ENCODE data around the gene SMIM7. TPM values are rescaled to one million over a fixed set of nuclear protein-coding genes. Genes with fewer than 3 reads are reported as not detected.

The SMIM7 gene
- total RNA-seq, 4 donors from 2014 or later, result 77.3 to 121 (median 98.8) TPM

GRCh38 chr19:16631465-16631864 is 28.5 kb downstream of the SMIM7 start:
- no peaks in the 10 kb centered on the region for H3K27me3 ChIP-seq
- DNase-seq (ENCODE audit: low spot score in 2 of 2), result no peak
- WGBS, result 87% methylated on average over 5 of the region's 6 CpGs
- no peak overlapping the region for H3K27ac ChIP-seq
- H3K36me3 ChIP-seq, result peaks cover 33% of the 10 kb centered on the region
- H3K9me3 ChIP-seq, result no peaks in the 10 kb centered on the region
- no peak for TF ChIP-seq POLR2A (IDR thresholded peaks at IDR 0.05)
- TF ChIP-seq CTCF (IDR thresholded peaks at IDR 0.05), result no peak
- TF ChIP-seq EP300 (IDR thresholded peaks at IDR 0.05), result no peak
- no peak for TF ChIP-seq POLR2AphosphoS5 (IDR thresholded peaks at IDR 0.05)
- peaks cover 21% of the 10 kb centered on the region for H3K4me1 ChIP-seq
- H3K4me3 ChIP-seq, result no peak overlapping the region

- Histone ChIP-seq H3K27ac (peak overlapping the region; percentile 94), H3K4me3 (peak overlapping the region; percentile 100), H3K9me3 (no peaks in the 10 kb centered on the region), H3K27me3 (no peaks in the 10 kb centered on the region), H3K4me1 (peaks cover 34% of the 10 kb centered on the region), H3K36me3 (peaks cover 26% of the 10 kb centered on the region)
- no peak for DNase-seq (ENCODE audit: low spot score in 2 of 2)
- TF ChIP-seq EP300 (IDR thresholded peaks at IDR 0.05) (no peak), POLR2AphosphoS5 (IDR thresholded peaks at IDR 0.05) (no peak), POLR2A (IDR thresholded peaks at IDR 0.05) (no peak), CTCF (IDR thresholded peaks at IDR 0.05) (no peak)
- 6% methylated on average over 21 of the region's 23 CpGs for WGBS
These were observed 30.8 kb downstream of the SMIM7 start for GRCh38 chr19:16628984-16629691.

- Histone ChIP-seq H3K36me3 (peaks cover 31% of the 10 kb centered on the region), H3K9me3 (no peaks in the 10 kb centered on the region), H3K4me1 (peaks cover 34% of the 10 kb centered on the region), H3K4me3 (peak within 1 kb of the TSS; percentile 100), H3K27ac (peak within 1 kb of the TSS; percentile 94), H3K27me3 (no peaks in the 10 kb centered on the region)
- DNase-seq (ENCODE audit: low spot score in 2 of 2), result peak; percentile 97
- WGBS, result 3% methylated on average over 13 of the region's 98 CpGs
- no peak for TF ChIP-seq CTCF (IDR thresholded peaks at IDR 0.05)
- TF ChIP-seq EP300 (IDR thresholded peaks at IDR 0.05), result no peak
- peak in 2 of 3 donors; percentile 25 to 72 for TF ChIP-seq POLR2AphosphoS5 (IDR thresholded peaks at IDR 0.05)
- TF ChIP-seq POLR2A (IDR thresholded peaks at IDR 0.05), result peak in 1 of 2 donors; percentile 65
These were observed 31.6 kb downstream of the SMIM7 start, which contains the start of gene MED26 for GRCh38 chr19:16628183-16628983. Gene MED26 (minus strand): TSS chr19:16628204. CDS start chr19:16627943, 261 bp downstream.

GRCh38 chr19:16627928-16628182 is 32.1 kb downstream of the SMIM7 start:
- Histone ChIP-seq H3K27ac (peak overlapping the region; percentile 94), H3K4me1 (peaks cover 34% of the 10 kb centered on the region), H3K36me3 (peaks cover 27% of the 10 kb centered on the region), H3K9me3 (no peaks in the 10 kb centered on the region), H3K4me3 (peak overlapping the region; percentile 100), H3K27me3 (no peaks in the 10 kb centered on the region)
- TF ChIP-seq POLR2AphosphoS5 (IDR thresholded peaks at IDR 0.05) (no peak), CTCF (IDR thresholded peaks at IDR 0.05) (no peak), POLR2A (IDR thresholded peaks at IDR 0.05) (no peak), EP300 (IDR thresholded peaks at IDR 0.05) (no peak)
- no CpG with 5 or more reads among the region's 38 CpGs for WGBS
- DNase-seq (ENCODE audit: low spot score in 2 of 2), result no peak
